Left forelimb (tissue), 1 donor: ENCODE results near the gene TNNI2.
"Not testable (repeated sequence)": the region's sequence is repeated elsewhere in the genome, so short reads cannot be mapped to it uniquely, and the experiment has no call there.

Source experiments
- DNase-seq: peaks from one replicate; pipeline ENCODE4 v3.0.0-alpha.2; 2018; ENCODE audit warnings: low spot score

TNNI2 gene

DNA sequence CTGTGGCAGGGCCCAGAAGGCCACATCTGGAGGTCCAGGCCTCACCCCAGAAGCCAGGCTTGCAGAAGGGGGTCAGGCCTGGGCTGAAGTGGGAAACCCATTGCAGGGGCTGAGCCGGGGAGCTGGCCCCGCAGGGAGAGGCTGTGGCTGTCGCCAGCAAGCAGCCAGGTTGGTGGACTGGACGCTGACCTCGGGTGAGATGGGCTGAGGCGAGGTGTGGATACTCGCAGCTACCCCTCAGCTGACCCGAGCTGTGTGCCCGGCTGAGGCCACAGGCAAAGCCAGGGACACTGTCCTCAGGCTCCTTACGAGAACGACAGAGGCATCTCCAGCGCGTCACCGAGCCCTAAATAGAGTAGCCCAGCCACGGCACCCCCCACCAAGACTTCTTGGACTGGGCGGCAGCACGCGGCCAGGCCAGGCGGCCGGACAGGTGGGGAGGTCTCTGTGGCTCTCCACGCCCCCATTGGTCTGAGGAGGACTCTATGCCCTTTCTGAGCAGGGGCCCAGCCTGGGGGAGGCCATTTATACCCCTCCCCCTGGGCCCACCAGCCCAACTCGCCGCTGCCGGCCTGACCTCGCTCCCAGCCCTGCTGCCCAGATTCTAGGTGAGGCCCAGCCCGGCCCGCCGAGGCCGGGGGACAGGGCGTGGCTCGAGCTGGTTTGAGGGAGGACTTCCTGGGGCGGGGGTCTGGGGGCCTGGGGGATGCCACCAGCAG, at the start of gene TNNI2:
Gene TNNI2, plus strand, starts transcription at position 556 of the 719 bp plus-strand sequence. CDS start 716 bp downstream, outside the sequence.
- DNase-seq: no peak

DNA sequence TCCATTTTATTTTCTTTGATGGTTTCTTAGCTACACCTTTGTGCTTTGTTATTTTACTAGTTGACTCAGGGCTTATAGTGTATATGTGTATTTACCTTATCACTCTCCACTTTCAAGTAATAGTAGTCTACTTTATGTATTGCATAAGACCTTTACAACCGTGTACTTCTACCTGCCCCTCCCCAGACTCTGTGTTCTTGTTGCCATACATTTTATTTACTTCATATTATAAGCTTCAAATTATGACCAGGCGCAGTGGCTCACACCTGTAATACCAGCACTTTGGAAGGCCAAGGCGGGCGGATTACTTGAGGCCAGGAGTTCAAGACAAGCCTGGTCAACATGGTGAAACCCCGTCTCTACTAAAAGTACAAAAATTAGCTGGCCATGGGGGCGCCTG, 46.9 kb upstream of the TNNI2 start:
- no peak for DNase-seq

DNA sequence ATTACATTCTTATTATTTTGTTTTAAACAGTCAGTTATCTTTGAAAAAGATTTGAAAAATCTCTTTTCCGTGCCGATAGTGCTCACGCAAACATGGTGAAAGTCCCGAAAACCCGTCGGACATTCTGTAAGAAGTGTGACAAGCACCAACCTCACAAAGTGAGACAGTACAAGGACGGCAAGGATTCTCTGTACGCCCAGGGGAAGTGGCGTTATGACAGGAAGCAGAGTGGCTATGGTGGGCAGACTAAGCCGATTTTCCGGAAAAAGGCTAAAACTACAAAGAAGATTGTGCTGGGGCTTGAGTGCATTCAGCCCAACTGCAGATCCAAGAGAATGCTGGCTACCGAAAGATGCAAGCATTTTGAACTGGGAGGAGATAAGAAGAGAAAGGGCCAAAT, 46.3 kb upstream of the TNNI2 start:
- no peak for DNase-seq

DNA sequence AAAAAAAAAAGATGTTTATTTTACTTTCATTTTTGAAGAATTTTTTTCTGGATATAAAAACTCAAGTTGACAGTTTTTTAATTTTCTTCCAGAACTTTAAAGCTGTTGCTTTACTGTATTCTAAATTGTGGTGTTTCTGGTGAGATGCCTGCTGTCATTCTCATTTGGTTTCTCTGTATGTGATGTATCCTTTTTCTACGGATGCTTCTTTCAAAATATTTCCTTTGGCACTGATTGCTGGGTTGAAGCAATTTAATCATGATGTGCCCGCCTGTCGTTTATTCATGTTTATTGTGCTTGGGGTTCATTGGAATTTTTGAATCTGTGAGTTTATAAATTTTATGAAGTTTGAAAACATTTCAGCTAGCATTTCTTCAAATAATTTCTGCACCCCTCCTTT, 45.7 kb upstream of the TNNI2 start:
- no peak for DNase-seq

DNA sequence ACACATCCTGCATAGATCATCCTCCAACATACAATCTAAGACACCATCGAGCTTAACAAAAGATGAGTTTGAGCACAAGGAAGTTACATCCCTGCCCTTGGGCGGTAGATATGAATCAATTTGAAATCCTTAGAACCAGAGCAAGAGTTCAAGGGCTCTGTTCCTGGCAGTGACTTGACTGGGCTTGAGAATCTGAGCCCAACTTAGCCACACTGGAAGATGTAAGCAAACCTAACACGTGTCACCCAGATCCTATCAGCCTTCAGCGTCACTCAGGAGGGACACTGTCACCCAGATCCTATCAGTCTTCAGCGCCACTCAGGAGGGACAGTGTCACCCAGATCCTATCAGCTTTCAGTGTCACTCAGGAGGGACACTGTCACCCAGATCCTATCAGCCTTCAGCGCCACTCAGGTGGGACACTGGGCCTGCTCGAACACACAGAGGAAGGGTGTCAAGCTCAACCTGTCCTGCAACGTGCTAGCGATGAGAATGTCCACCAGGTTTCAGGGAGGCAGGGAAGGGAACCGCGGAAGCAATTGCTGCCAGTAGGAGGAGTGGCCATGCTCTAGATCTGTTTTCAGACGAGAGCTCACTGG, 42.3 kb upstream of the TNNI2 start:
- DNase-seq: no peak

DNA sequence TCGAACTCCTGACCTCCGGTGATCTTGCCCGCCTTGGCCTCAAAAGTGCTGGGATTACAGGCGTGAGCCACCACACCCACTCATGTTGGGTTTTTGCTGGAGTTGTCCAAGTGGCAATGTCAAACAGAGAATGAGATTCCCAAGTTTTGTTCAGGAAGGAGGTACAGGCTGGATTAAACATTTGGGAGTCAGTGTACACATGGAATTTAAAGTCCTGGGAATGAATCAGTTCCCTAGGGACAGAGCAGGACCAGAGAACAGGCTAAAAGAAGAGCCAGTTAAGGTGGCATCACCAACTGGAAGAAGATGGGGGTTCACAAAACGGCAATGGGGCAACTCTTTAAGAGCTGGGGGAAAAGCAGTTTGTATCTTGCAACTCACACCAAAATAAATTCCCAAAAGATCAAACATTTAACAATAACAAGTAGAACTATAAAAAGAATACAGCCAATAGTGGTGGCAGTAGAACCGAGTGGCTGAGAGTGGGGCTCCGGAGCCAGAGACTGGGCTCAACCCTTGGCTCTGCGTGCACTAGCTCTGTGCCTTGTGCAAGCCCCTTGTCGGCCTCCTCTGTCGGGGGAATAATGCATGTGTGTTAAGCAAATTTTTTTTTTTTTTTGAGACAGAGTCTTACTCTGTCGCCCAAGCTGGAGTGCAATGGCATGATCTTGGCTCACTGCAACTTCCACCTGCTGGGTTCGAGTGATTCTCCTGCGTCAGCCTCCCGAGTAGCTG, 41.2 kb upstream of the TNNI2 start:
- no peak for DNase-seq

DNA sequence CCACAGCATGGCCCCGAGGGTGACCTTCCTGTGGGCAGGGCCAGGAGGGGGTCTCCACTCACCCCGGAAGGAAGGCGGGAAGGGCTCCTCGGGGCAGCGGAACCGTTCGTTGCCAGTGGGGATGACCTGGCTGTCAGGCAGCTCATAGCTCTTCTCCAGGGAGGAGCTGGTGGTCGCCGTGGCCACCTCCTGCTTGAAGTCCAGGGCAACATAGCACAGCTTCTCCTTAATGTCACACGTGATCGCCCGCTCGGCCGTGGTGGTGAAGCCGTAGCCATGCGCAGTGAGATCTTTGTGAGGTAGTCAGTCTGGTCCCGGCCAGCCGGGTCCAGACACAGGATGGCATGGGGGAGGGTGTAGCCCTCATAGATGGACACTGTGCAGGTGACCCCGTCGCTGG, 35.5 kb upstream of the TNNI2 start:
- no peak for DNase-seq

DNA sequence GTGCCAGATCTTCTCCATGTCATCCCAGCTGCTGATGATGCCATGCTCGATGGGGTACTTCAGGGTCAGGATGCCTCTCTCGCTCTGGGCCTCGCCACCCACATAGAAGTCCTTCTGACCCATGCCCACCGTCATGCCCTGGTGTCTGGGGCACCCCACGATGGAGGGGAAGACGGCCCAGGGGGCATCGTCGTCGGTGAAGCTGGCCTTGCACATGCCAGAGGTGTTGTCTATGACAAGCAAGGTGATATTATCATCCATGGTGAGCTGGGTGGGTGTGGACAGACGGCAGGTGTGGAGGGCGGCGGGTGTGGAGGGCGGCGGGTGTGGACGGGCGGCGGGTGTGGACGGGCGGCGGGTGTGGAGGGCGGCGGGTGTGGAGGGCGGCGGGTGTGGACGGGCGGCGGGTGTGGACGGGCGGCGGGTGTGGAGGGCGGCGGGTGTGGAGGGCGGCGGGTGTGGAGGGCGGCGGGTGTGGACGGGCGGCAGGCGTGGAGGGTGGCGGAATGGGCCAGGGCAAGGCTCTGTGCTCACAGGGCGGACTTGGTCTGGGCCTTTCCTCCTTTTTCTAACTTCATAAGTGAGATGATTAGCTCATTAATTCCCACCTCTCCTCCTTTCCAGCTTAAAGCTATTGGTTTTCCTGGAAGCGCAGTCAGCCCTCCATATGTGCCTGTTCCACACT, 34.8 kb upstream of the TNNI2 start:
- not testable (repeated sequence) for DNase-seq

DNA sequence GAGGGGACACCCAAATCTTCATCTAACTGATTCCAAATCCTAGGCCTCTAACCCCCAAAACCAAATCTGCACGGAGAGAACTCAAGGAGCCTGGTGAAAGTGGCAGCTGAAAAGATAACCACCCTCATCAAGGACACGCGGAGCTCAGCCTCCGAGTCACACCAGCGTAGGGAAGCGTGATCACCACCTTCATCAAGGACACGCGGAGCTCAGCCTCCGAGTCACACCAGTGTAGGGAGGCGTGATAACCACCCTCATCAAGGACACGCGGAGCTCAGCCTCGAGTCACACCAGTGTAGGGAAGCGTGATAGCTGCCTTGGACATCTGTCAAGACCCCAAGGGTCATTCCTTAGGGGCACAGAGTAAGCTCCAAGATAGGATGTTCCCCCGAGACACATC, 33.3 kb upstream of the TNNI2 start:
- DNase-seq: no peak

DNA sequence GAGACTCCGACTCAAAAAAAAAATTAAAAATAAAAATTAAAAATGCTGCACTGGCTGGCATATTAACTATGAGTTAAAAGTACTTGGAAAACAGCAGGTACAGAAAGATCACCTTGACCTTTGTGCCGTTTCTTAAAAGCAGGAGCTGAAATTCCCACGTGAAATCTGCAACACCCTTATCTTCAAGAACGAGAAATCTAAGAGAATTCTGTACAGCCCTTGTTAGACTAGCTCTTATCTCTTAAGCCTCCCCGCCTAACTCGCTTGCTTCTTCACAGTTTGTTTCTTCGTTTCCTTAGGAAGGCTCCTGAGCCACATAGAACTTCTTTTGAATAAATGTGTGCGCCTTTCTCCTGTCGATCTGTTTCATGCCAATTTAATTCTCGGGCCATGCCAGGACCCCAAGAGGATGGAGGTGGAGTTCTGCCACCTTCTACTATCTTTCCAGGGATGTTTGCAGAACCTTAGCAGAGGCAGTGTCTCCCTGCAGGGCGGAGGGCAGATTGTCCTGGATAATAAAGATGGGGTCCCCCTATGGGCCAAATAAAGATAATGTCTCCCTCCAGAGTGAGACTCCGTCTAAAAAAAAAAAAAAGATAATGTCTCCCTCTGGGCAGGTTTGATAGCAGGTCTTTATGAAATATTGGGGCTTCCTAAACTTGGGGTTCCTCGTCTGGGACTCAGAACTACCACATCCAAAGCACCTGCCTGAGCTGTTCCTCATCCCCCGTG, 31.4 kb upstream of the TNNI2 start:
- DNase-seq: no peak

DNA sequence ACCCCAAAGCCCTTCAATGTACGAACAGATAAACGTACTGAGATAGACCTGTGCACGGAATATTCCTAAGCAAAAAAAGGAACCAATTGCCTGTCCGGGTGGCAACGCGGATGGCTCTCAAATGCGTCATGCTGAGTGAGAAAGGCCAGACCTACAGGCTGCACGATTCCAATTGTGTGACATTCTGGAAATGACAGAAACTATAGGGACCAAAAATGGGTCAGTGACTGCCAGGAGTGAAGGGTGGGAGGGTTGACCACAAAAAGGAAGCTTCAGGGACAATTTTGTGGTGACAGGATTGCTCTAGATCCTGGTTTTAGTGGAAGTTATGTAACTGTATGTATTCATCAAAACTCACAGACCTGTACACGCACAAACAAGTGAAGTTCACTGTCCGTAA, 28.0 kb upstream of the TNNI2 start:
- DNase-seq: no peak

DNA sequence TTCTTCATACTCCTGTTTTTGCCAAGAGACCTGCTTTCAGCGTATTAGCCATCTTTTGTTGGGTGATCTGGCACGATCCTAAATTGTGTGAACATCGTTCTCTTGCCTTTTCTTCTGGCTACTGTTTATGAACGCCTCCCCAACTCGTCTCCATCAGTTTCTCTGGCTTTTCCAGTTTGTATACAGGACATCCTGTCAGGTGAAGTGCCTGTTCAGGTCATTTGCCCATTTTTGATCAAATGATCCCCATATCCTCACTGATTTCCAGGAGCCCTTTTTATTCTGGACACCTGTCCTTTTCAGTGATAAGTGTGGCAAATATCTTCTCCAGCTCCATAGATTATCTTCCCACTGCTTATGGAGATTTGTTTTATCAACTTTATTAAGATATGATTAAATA, 26.5 kb upstream of the TNNI2 start:
- DNase-seq: no peak

DNA sequence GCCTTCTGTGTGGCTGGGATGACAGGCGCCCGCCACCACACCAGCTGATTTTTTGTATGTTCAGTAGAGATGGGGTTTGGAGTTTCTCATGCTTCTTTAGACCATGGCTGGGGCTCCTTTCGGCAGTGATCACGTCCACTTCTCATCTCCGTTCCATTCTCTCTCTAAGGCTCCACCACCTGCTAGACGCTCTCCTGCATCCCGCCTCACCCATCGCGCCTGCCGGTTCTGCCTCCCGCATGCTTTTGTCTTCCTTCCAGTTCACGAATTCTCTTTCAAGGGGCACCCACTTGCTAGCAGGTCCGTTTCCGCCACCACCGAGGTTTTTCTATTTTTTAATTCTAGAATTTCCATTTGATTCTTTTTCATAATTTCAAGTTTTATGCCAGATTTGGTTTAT, 26.0 kb upstream of the TNNI2 start:
- DNase-seq: no peak

DNA sequence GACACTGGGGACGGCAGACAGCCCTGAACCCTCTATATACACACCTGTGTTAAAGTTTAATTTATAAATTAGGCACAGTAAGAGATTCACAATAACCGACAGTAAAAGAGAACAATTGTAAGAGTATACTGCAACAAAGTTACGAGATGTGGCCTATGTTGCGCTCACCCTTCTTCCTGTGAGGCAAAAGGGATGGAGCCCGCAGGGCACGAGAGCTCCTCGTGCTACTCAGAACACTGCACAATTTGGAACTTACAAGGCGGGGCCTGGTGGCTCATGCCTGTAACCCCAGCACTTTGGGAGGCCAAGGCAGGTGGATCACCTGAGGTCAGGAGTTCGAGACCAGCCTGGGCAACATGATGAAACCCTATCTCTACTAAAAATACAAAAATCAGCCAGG, 25.4 kb upstream of the TNNI2 start:
- DNase-seq: not testable (repeated sequence)

DNA sequence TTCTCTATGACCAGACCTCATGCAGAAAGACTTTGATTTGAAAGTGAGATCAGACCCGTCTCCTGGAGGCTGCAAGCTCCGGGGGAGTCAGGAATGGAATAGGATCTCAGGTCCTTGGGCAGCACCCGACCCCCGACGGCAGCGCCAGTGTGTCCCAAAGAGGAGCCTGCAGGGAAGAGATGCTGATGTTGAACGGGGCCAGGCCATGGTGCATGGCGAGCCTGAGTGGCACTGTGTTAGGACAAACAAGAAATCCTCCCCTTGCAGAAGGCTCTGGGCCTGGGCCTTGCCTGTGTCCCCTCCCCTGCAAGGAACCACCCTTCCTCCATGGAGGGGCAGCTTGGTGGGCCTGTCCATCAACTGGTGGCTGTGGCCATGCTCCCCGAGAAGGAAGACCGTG, 24.1 kb upstream of the TNNI2 start:
- DNase-seq: no peak

DNA sequence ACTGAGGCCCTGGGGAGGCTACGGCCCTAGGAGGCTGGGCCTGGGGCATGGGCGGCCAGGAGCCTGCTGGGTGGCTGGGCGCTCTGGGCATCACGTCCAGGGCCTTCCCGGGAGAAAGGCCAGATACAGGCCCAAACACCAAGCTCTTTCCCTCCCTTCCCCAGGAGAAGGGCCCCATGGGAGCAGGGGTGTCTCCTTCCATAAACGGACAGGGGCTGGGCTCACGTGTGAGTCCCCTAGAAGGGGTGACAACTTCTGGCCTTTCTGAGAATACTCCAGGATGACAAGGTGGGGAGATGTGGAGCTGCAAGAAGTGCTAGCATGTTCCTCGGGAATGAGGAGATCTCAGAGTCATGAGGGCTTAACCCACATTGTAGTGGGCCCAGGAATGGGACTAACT, 23.5 kb upstream of the TNNI2 start:
- DNase-seq: no peak

DNA sequence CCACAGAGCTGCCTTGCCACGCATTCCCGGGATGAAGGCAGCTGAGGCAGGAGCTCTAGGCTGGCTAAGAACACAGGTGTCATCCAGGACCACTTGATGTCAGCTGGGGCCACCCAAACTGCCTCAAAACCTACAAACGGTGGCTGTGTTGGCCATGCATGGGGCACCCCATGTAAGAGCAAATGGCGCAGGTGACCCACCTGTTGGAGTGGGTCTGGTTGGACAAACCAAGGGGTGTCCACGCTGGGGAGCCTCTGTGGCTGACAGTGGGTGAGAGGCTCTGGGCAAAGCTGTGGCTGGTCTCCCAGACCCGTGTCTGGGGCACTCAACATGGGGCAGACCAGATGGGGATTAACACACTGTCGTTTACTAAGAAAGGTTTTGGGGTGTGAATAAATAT, 23.0 kb upstream of the TNNI2 start:
- DNase-seq: no peak

DNA sequence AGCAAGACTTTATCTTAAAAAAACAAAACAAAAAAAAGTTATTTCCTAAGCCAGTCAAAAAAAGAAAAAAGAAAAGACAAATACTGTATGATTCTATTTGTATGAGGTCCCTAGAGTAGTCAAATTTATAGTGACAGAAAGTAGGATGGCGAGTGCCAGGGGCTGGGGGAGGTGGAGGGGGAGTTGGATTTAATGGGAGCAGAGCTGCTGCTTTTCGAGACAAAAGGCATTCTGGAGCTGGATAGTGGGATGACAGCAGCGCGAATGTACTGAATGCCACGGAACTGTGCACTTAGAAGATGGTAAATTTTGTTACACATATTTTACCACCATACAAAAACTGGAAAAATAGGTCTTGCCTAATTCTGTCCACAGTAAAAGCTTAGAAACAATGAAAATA, 21.8 kb upstream of the TNNI2 start:
- no peak for DNase-seq

DNA sequence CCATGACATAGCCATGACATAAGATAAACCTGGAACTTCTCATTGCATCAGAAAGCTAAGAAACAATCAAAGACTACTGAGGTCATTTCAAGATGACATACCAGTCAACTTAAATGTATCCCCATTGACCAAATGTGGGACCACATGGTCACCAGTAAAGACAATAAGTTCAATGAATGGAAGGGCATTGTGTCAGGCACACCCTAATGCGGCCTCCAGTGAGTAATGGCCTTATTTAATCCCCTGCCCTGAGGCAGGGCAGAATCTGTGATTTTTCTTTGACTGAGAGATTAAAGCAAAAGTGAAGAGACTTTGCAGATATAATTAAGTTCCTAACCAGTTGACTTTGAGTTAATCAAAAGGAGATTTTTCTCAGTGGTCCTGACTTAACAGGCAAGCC, 21.3 kb upstream of the TNNI2 start:
- DNase-seq: no peak

DNA sequence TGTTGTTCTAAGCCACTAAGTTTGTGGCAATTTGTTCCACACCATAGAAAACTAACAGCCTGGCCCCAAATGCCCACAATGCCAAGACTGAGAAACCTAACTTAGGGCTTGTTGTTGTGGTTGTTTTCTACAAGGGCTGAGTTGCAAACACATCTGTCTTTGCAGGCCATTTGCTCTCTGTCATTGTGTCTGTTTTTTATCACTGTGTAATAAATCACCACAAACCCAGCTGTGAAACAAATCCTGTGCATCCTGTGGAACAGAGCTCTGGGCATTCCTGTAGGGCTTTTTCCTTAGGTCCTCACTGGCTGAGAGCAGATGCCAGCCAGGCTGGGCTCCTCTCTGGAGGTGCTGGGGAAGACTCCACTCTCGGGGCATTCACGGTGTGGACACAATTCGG, 19.7 kb upstream of the TNNI2 start:
- DNase-seq: no peak

DNA sequence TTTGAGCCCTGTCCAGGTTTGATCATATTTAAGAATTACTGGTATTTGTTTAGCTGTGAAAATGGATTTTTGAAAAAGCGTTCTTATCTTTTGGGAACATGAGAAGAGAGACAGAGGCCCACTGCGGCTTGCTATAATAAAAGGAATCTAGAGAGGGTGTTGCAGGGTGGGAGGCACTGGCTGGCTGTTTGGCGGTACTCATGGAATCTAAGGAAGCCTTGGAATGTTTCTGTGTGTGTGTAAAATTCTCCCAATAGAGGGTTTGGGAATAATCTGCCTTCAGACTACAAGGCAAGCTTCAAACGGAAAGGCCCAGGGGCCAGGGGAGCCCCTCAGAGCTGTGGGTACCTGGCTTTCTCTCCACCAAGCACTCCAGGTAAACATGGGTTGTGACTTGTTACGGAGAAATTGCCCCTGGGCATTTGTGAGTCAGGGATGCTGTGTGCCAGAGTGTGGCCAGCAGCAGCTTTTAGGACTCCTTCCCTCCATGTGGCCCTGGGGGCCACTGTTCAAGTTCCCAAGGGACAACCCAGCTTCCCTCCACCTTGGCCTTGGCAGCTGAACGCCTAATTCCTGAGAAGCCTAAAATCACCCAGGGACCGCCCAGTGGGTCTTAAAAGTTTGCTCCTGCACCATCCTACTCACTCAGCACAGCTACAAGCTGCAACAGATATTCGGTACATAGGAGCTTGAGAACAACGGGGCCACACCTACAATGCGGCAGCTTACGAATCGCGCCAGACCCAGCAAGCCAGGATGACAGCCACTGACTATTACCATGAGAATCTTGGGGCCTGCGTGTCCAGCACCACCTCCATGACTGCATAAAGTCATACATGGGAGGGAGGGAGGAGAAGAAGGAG, 18.1 kb upstream of the TNNI2 start:
- no peak for DNase-seq
